ENCODE data around the gene SRGAP3. TPM values are rescaled to one million over a fixed set of nuclear protein-coding genes. Genes with fewer than 3 reads are reported as not detected.

SRGAP3 gene
- total RNA-seq, 2 donors from 2014 or later: 5.7 to 6.1 TPM

DNA sequence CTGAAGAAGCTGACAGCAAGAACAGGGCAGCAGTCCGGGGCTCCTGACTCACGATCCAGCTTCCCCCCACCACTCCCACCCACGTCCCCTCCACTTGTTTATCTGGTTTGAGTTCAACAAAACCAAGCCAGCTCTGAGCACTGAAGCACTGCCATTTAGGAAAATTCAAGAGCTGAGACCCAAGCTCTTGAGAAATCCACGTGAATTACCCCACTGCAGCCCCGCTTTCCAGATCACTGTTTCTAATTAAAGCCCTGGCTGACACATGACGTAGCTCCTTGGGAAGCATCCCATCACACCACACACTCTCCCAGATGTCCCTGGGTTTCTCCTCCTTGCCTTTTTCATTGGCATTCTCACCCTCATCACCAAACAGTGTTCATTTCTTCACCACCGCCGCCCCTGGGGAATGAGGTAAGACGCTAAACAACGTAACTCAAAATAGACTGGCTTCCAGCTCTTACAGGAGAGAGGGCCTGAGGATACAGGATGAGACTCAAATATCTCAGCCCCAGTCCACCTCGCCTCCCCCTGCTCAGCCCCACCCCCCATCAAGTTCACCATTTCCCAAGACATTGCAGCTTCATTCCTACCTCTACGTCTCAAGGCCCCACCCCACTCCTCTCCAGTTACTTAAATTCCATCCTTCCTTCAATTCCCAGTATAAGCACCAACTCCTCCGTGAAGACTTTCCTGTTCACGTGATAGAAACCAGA is 95.4 kb downstream of the SRGAP3 start:
- TF ChIP-seq, protein P1, sequence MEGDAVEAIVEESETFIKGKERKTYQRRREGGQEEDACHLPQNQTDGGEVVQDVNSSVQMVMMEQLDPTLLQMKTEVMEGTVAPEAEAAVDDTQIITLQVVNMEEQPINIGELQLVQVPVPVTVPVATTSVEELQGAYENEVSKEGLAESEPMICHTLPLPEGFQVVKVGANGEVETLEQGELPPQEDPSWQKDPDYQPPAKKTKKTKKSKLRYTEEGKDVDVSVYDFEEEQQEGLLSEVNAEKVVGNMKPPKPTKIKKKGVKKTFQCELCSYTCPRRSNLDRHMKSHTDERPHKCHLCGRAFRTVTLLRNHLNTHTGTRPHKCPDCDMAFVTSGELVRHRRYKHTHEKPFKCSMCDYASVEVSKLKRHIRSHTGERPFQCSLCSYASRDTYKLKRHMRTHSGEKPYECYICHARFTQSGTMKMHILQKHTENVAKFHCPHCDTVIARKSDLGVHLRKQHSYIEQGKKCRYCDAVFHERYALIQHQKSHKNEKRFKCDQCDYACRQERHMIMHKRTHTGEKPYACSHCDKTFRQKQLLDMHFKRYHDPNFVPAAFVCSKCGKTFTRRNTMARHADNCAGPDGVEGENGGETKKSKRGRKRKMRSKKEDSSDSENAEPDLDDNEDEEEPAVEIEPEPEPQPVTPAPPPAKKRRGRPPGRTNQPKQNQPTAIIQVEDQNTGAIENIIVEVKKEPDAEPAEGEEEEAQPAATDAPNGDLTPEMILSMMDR (IDR thresholded peaks at IDR 0.05): no peak
- no peak overlapping the region for H3K4me3 ChIP-seq
- H3K27ac ChIP-seq: no peak overlapping the region
- H3K27me3 ChIP-seq: no peaks in the 10 kb centered on the region
- no peaks in the 10 kb centered on the region for H3K4me1 ChIP-seq
- intact Hi-C loops (cut with DNase I): no loop called here
- H3K9me3 ChIP-seq: no peaks in the 10 kb centered on the region
- H3K9ac ChIP-seq (ENCODE audit: low read depth in 2 of 2, low read length in 2 of 2): no peak overlapping the region
- no peak for DNase-seq
- no peaks in the 10 kb centered on the region for H3K36me3 ChIP-seq

DNA sequence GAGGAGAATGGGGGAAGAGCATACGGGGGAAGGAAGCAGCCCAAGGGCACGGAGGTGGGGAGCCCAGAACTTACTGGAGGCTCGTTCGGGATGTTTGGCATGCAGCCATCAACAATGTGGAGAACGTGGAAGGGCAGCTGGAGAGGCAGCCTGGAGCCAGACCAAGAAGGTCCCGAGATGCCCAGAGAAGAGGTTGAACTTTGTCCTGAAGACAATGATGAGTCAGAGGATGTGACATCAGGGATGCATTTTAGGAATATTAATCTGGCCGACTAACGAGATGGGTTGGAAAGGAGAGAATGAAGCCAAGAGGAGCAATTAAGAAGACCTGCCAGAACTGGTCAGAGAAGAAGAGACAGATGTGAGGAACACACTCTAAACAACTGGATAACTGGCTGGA is 98.2 kb downstream of the SRGAP3 start:
- Histone ChIP-seq H3K27ac (no peak overlapping the region), H3K36me3 (no peaks in the 10 kb centered on the region), H3K4me1 (no peaks in the 10 kb centered on the region), H3K4me3 (no peak overlapping the region), H3K9me3 (no peaks in the 10 kb centered on the region), H3K9ac (ENCODE audit: low read depth in 2 of 2, low read length in 2 of 2) (no peak overlapping the region), H3K27me3 (no peaks in the 10 kb centered on the region)
- TF ChIP-seq, protein P1 (IDR thresholded peaks at IDR 0.05): no peak
- intact Hi-C loops (cut with DNase I): no loop called here
- DNase-seq: no peak

- no peak overlapping the region for H3K27ac ChIP-seq
- DNase-seq: no peak
- H3K36me3 ChIP-seq: no peaks in the 10 kb centered on the region
- TF ChIP-seq, protein P1 (IDR thresholded peaks at IDR 0.05): no peak
- H3K9ac ChIP-seq (ENCODE audit: low read depth in 2 of 2, low read length in 2 of 2): no peak overlapping the region
- H3K4me1 ChIP-seq: no peaks in the 10 kb centered on the region
- H3K27me3 ChIP-seq: no peaks in the 10 kb centered on the region
- no peak overlapping the region for H3K4me3 ChIP-seq
- intact Hi-C loops (cut with DNase I): no loop called here
- no peaks in the 10 kb centered on the region for H3K9me3 ChIP-seq
Measured at GRCh38 chr3:9149566-9149965, 99.9 kb downstream of the SRGAP3 start.

- no peak for DNase-seq
- TF ChIP-seq, protein P1 (IDR thresholded peaks at IDR 0.05): no peak
- Histone ChIP-seq H3K27me3 (no peaks in the 10 kb centered on the region), H3K9ac (ENCODE audit: low read depth in 2 of 2, low read length in 2 of 2) (no peak overlapping the region), H3K4me1 (no peaks in the 10 kb centered on the region), H3K4me3 (no peak overlapping the region), H3K9me3 (no peaks in the 10 kb centered on the region), H3K27ac (no peak overlapping the region), H3K36me3 (no peaks in the 10 kb centered on the region)
- intact Hi-C loops (cut with DNase I): no loop called here
Measured at GRCh38 chr3:9147896-9148266, 101.6 kb downstream of the SRGAP3 start.

- Histone ChIP-seq H3K27me3 (no peaks in the 10 kb centered on the region), H3K9me3 (no peaks in the 10 kb centered on the region), H3K4me3 (no peak overlapping the region), H3K27ac (no peak overlapping the region), H3K36me3 (no peaks in the 10 kb centered on the region), H3K4me1 (no peaks in the 10 kb centered on the region), H3K9ac (ENCODE audit: low read depth in 2 of 2, low read length in 2 of 2) (no peak overlapping the region)
- TF ChIP-seq, protein P1 (IDR thresholded peaks at IDR 0.05): no peak
- intact Hi-C loops (cut with DNase I): no loop called here
- no peak for DNase-seq
Measured at GRCh38 chr3:9147215-9147895, 102.1 kb downstream of the SRGAP3 start.

Data from colonic mucosa (tissue), 4 donors.